OCI-LY7 (cell line): ENCODE data around the gene RREB1.

Source experiments
- EZH2phosphoT487 ChIP-seq: fragments of 200-600 bp; sonication (generic); IDR thresholded peaks from 2 replicates; pipeline ENCODE4 v1.6.1; 2018; ENCODE audit warnings: low read depth, borderline replicate concordance, mild to moderate bottlenecking, mixed run types, antibody characterized with exemption, low read length, moderate library complexity, mixed read lengths
- TF ChIP-seq, protein P1 (sequence below): fragments of 200-600 bp; sonication (generic); conservative IDR thresholded peaks from 2 replicates; pipeline ENCODE4 v1.5.1; 2014; ENCODE audit warnings: mild to moderate bottlenecking, antibody characterized with exemption, low read length, moderate library complexity, mixed read lengths

DNA sequence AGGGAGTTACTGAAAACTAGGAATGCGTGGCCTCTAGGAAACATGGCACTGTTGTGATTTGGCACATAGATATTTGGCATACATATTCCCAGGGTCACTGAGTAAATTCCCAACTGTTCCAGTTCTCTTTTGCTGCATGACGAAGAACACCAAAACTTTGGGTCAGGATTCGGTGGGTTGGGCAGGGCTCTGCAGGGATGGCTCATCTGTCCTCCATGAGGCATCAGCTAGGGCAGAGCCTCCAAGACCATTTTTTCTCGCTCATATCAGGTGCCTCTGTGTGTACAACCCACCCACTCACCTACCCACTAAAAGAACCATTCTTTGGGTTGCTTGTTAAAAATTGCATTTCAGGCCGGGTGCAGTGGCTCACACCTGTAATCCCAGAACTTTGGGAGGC is 148.2 kb downstream of the RREB1 start:
- no peak for TF ChIP-seq EZH2phosphoT487
- TF ChIP-seq, protein P1, sequence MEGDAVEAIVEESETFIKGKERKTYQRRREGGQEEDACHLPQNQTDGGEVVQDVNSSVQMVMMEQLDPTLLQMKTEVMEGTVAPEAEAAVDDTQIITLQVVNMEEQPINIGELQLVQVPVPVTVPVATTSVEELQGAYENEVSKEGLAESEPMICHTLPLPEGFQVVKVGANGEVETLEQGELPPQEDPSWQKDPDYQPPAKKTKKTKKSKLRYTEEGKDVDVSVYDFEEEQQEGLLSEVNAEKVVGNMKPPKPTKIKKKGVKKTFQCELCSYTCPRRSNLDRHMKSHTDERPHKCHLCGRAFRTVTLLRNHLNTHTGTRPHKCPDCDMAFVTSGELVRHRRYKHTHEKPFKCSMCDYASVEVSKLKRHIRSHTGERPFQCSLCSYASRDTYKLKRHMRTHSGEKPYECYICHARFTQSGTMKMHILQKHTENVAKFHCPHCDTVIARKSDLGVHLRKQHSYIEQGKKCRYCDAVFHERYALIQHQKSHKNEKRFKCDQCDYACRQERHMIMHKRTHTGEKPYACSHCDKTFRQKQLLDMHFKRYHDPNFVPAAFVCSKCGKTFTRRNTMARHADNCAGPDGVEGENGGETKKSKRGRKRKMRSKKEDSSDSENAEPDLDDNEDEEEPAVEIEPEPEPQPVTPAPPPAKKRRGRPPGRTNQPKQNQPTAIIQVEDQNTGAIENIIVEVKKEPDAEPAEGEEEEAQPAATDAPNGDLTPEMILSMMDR = no peak
